Stimulated activated naive CD8-positive, alpha-beta T cell treated with anti-CD3 and anti-CD28 coated beads, Interleukin-15, Interleukin-2, amounts not matched to agents 100 ng/mL and 50 ng/mL, for 24 hours (primary cell): ENCODE results near the gene CDK2.
"Not testable (repeated sequence)": the region's sequence is repeated elsewhere in the genome, so short reads cannot be mapped to it uniquely, and the experiment has no call there.

Source experiments
- H3K27ac Mint-ChIP-seq: one replicate; pipeline ENCODE4 v1.8.0; 2021; ENCODE audit warnings: mild to moderate bottlenecking, mixed read lengths
- H3K27me3 Mint-ChIP-seq: one replicate; pipeline ENCODE4 v1.8.0; 2021; ENCODE audit warnings: mixed read lengths
- H3K36me3 Mint-ChIP-seq: one replicate; pipeline ENCODE4 v1.8.0; 2021; ENCODE audit warnings: low read depth, mixed read lengths
- H3K4me1 Mint-ChIP-seq: one replicate; pipeline ENCODE4 v1.8.0; 2021; ENCODE audit warnings: low read depth, mixed read lengths
- H3K4me3 Mint-ChIP-seq: one replicate; pipeline ENCODE4 v1.8.0; 2021; ENCODE audit warnings: mild to moderate bottlenecking, mixed read lengths
- H3K9me3 Mint-ChIP-seq: one replicate; pipeline ENCODE4 v1.8.0; 2021; ENCODE audit warnings: mixed read lengths

Gene CDK2

GRCh38 chr12:55982319-55982936, 15.8 kb downstream of the CDK2 start:
- Mint-ChIP-seq H3K36me3 (peaks cover 8% of the 10 kb centered on the region), H3K27ac (no peak overlapping the region), H3K4me1 (peaks cover 12% of the 10 kb centered on the region), H3K27me3 (no peaks in the 10 kb centered on the region), H3K4me3 (no peak overlapping the region), H3K9me3 (no peaks in the 10 kb centered on the region)

- H3K27me3 Mint-ChIP-seq, result no peaks in the 10 kb centered on the region
Observed at GRCh38 chr12:55983232-55983842, 16.7 kb downstream of the CDK2 start.

GRCh38 chr12:55984861-55985260, 18.2 kb downstream of the CDK2 start:
- Mint-ChIP-seq H3K4me1 (peaks cover 12% of the 10 kb centered on the region), H3K4me3 (no peak overlapping the region), H3K27me3 (no peaks in the 10 kb centered on the region), H3K9me3 (no peaks in the 10 kb centered on the region), H3K27ac (no peak overlapping the region), H3K36me3 (peaks cover 19% of the 10 kb centered on the region)

More at GRCh38 chr12:55983232-55983842, 16.7 kb downstream of the CDK2 start:
- Mint-ChIP-seq H3K9me3 (no peaks in the 10 kb centered on the region), H3K4me1 (peaks cover 12% of the 10 kb centered on the region), H3K27ac (no peak overlapping the region), H3K4me3 (no peak overlapping the region), H3K36me3 (peaks cover 15% of the 10 kb centered on the region)

GRCh38 chr12:55985341-55985740, 18.7 kb downstream of the CDK2 start:
- Mint-ChIP-seq H3K27me3 (no peaks in the 10 kb centered on the region), H3K4me1 (peaks cover 12% of the 10 kb centered on the region), H3K27ac (no peak overlapping the region), H3K9me3 (no peaks in the 10 kb centered on the region), H3K36me3 (peaks cover 23% of the 10 kb centered on the region), H3K4me3 (no peak overlapping the region)

GRCh38 chr12:55985976-55986375, 19.3 kb downstream of the CDK2 start:
- H3K27ac Mint-ChIP-seq, H3K4me3 Mint-ChIP-seq, H3K9me3 Mint-ChIP-seq, H3K27me3 Mint-ChIP-seq: not testable (repeated sequence)
- Mint-ChIP-seq H3K4me1 (peaks cover 12% of the 10 kb centered on the region), H3K36me3 (peaks cover 29% of the 10 kb centered on the region)

- Mint-ChIP-seq H3K9me3 (no peaks in the 10 kb centered on the region), H3K36me3 (peaks cover 42% of the 10 kb centered on the region), H3K27ac (no peak overlapping the region), H3K4me1 (peaks cover 2% of the 10 kb centered on the region), H3K4me3 (no peak overlapping the region), H3K27me3 (no peaks in the 10 kb centered on the region)
Observed at GRCh38 chr12:55991110-55991509, 24.5 kb downstream of the CDK2 start.

- no peak overlapping the region for H3K4me3 Mint-ChIP-seq
- H3K27me3 Mint-ChIP-seq, result peaks cover 9% of the 10 kb centered on the region
- no peaks in the 10 kb centered on the region for H3K9me3 Mint-ChIP-seq
- H3K27ac Mint-ChIP-seq, result no peak overlapping the region
- H3K36me3 Mint-ChIP-seq, result peaks cover 36% of the 10 kb centered on the region
- peaks cover 16% of the 10 kb centered on the region for H3K4me1 Mint-ChIP-seq
Observed at GRCh38 chr12:55993230-55993853, 26.7 kb downstream of the CDK2 start.

GRCh38 chr12:55995366-55995765, 28.7 kb downstream of the CDK2 start:
- H3K4me3 Mint-ChIP-seq, result no peak overlapping the region
- H3K9me3 Mint-ChIP-seq, result no peaks in the 10 kb centered on the region
- H3K4me1 Mint-ChIP-seq, result peaks cover 21% of the 10 kb centered on the region
- H3K27me3 Mint-ChIP-seq, result peaks cover 9% of the 10 kb centered on the region
- no peak overlapping the region for H3K27ac Mint-ChIP-seq
- peaks cover 27% of the 10 kb centered on the region for H3K36me3 Mint-ChIP-seq

- Mint-ChIP-seq H3K9me3 (no peaks in the 10 kb centered on the region), H3K4me3 (peak overlapping the region; percentile 78), H3K27me3 (peaks cover 9% of the 10 kb centered on the region), H3K27ac (no peak overlapping the region), H3K36me3 (peaks cover 18% of the 10 kb centered on the region), H3K4me1 (peaks cover 21% of the 10 kb centered on the region)
Observed at GRCh38 chr12:55996201-55996714, 29.6 kb downstream of the CDK2 start.

- H3K9me3 Mint-ChIP-seq, result no peaks in the 10 kb centered on the region
- peak within 1 kb of the TSS; percentile 5 for H3K27ac Mint-ChIP-seq
- peaks cover 9% of the 10 kb centered on the region for H3K27me3 Mint-ChIP-seq
- H3K4me1 Mint-ChIP-seq, result peaks cover 21% of the 10 kb centered on the region
- H3K4me3 Mint-ChIP-seq, result peak within 1 kb of the TSS; percentile 78
- H3K36me3 Mint-ChIP-seq, result peaks cover 12% of the 10 kb centered on the region
Observed at GRCh38 chr12:55996715-55997534, 30.3 kb downstream of the CDK2 start, which contains the start of gene SUOX. SUOX (plus strand) TSS chr12:55997276; CDS start chr12:56002222, 4,946 bp downstream.

- Mint-ChIP-seq H3K27ac (no peak overlapping the region), H3K4me3 (peak overlapping the region; percentile 78), H3K9me3 (no peaks in the 10 kb centered on the region), H3K27me3 (peaks cover 9% of the 10 kb centered on the region), H3K4me1 (peaks cover 21% of the 10 kb centered on the region), H3K36me3 (peaks cover 7% of the 10 kb centered on the region)
Observed at GRCh38 chr12:55997535-55997859, 30.9 kb downstream of the CDK2 start.

GRCh38 chr12:55999522-55999921, 32.9 kb downstream of the CDK2 start:
- H3K9me3 Mint-ChIP-seq, H3K27me3 Mint-ChIP-seq, H3K27ac Mint-ChIP-seq, H3K36me3 Mint-ChIP-seq, H3K4me3 Mint-ChIP-seq: not testable (repeated sequence)
- peaks cover 21% of the 10 kb centered on the region for H3K4me1 Mint-ChIP-seq

GRCh38 chr12:55999999-56000540, 33.4 kb downstream of the CDK2 start:
- H3K27me3 Mint-ChIP-seq, H3K9me3 Mint-ChIP-seq, H3K36me3 Mint-ChIP-seq, H3K27ac Mint-ChIP-seq, H3K4me3 Mint-ChIP-seq: not testable (repeated sequence)
- peaks cover 21% of the 10 kb centered on the region for H3K4me1 Mint-ChIP-seq

- Mint-ChIP-seq H3K9me3 (no peaks in the 10 kb centered on the region), H3K27ac (no peak overlapping the region), H3K4me1 (peaks cover 13% of the 10 kb centered on the region), H3K27me3 (peaks cover 9% of the 10 kb centered on the region), H3K36me3 (peaks cover 3% of the 10 kb centered on the region), H3K4me3 (no peak overlapping the region)
Observed at GRCh38 chr12:56001487-56002100, 35.0 kb downstream of the CDK2 start.
